ENCODE measurements around the gene PPFIA2.

- TF ChIP-seq CTCF (optimal IDR thresholded peaks at IDR 0.05 in 1 of 3, IDR thresholded peaks at IDR 0.05 in 1 of 3, conservative IDR thresholded peaks at IDR 0.05 in 1 of 3; ENCODE audit: extremely low read depth in 1 of 3, insufficient read depth in 2 of 3, low read length in 3 of 3) (no peak), EZH2 (IDR thresholded peaks at IDR 0.05; ENCODE audit: low read length) (no peak)
Observed at GRCh38 chr12:81470923-81471322, 288.2 kb downstream of the PPFIA2 start.
